K562 (cell line): ENCODE results near the gene PELI3. TPM values are rescaled to one million over a fixed set of nuclear protein-coding genes. Genes with fewer than 3 reads are reported as not detected.

Source experiments
- BRD9 ChIP-seq: fragments of 450-650 bp; IDR thresholded peaks from 2 replicates; pipeline ENCODE4 v1.6.1; 2018; ENCODE audit warnings: low read depth; ENCODE audit not compliant: partially characterized antibody
- FOXJ3 ChIP-seq: sonication (generic); formaldehyde crosslinking; IDR thresholded peaks from 2 replicates; pipeline ENCODE4 v1.4.0; 2020; ENCODE audit warnings: mild to moderate bottlenecking, missing genetic modification reagents
- FOXK1 ChIP-seq: sonication (generic); formaldehyde crosslinking; IDR thresholded peaks from 2 replicates; pipeline ENCODE4 v1.8.0; 2022; ENCODE audit warnings: missing genetic modification reagents, mild to moderate bottlenecking, borderline replicate concordance
- GATAD2B ChIP-seq: fragments of 450-650 bp; IDR thresholded peaks from 2 replicates; pipeline ENCODE4 v1.6.1; 2017; ENCODE audit warnings: mild to moderate bottlenecking, borderline replicate concordance
- HNRNPUL1 ChIP-seq: fragments of 200-400 bp; formaldehyde crosslinking; IDR thresholded peaks from 2 replicates; pipeline ENCODE4 v1.6.1; 2017; ENCODE audit warnings: low read length
- MAX ChIP-seq: sonication (generic); formaldehyde crosslinking; IDR thresholded peaks from 2 replicates; pipeline ENCODE4 v1.9.0; 2022; ENCODE audit warnings: mild to moderate bottlenecking, missing genetic modification reagents
- NELFE ChIP-seq: IDR thresholded peaks from 2 replicates; pipeline ENCODE4 v1.6.1; 2011; ENCODE audit warnings: mild to moderate bottlenecking; ENCODE audit not compliant: insufficient read depth, insufficient read length
- NEUROD1 ChIP-seq: fragments of 150-350 bp; IDR thresholded peaks from 2 replicates; pipeline ENCODE4 v1.6.1; 2014; ENCODE audit warnings: borderline replicate concordance, low read length, low read depth; ENCODE audit not compliant: partially characterized antibody
- NUFIP1 ChIP-seq: fragments of 450-650 bp; IDR thresholded peaks from 2 replicates; pipeline ENCODE4 v1.6.1; 2018; ENCODE audit not compliant: partially characterized antibody
- PHB2 ChIP-seq: fragments of 450-650 bp; IDR thresholded peaks from 2 replicates; pipeline ENCODE4 v1.6.1; 2017; ENCODE audit warnings: low read depth
- POLR2G ChIP-seq: fragments of 200-400 bp; formaldehyde crosslinking; IDR thresholded peaks from 2 replicates; pipeline ENCODE4 v1.6.1; 2017; ENCODE audit warnings: low read depth, mild to moderate bottlenecking, antibody characterized with exemption, low read length, moderate library complexity
- RAD21 ChIP-seq, 2 experiments: fragments of 250-450 bp in 1 of 2; fragments of 450-650 bp in 1 of 2; sonication (Bioruptor Pico) in 1 of 2; formaldehyde crosslinking in 1 of 2; IDR thresholded peaks in 1 of 2; conservative IDR thresholded peaks in 1 of 2; 2 replicates each; pipeline versions ENCODE4 v1.4.0 to v1.8.0; 2020 to 2022; ENCODE audit warnings: mild to moderate bottlenecking in 2 of 2, moderate library complexity in 1 of 2
- RB1 ChIP-seq: fragments of 450-650 bp; IDR thresholded peaks from 2 replicates; pipeline ENCODE4 v1.6.1; 2017; ENCODE audit warnings: low read depth, mild to moderate bottlenecking
- SAFB2 ChIP-seq: fragments of 200-400 bp; formaldehyde crosslinking; IDR thresholded peaks from 2 replicates; pipeline ENCODE4 v1.6.1; 2018; ENCODE audit warnings: borderline replicate concordance, low read length, low read depth, moderate library complexity; ENCODE audit not compliant: severe bottlenecking
- THAP12 ChIP-seq: fragments of 250-450 bp; sonication (Bioruptor Pico); IDR thresholded peaks from 2 replicates; pipeline ENCODE4 v1.9.0; 2021; ENCODE audit warnings: mild to moderate bottlenecking, inconsistent platforms
- ZNF197 ChIP-seq: fragments of 200-800 bp; sonication (Bioruptor generic); IDR thresholded peaks from 2 replicates; pipeline ENCODE4 v1.6.1; 2016; ENCODE audit warnings: low read depth, missing genetic modification characterization, missing compliant biosample characterization
- ZNF224 ChIP-seq: sonication (generic); formaldehyde crosslinking; IDR thresholded peaks from 2 replicates; pipeline ENCODE4 v1.8.0; 2022; ENCODE audit warnings: mild to moderate bottlenecking, missing genetic modification reagents
- ZNF282 ChIP-seq: sonication (generic); formaldehyde crosslinking; IDR thresholded peaks from 2 replicates; pipeline ENCODE4 v1.8.1; 2023; ENCODE audit warnings: missing genetic modification reagents
- ZNF561 ChIP-seq: fragments of 450-650 bp; formaldehyde crosslinking; conservative IDR thresholded peaks from 2 replicates; pipeline ENCODE4 v1.4.0; 2020; ENCODE audit warnings: mild to moderate bottlenecking, moderate library complexity
- ZNF655 ChIP-seq: fragments of 250-450 bp; sonication (Bioruptor Pico); IDR thresholded peaks from 2 replicates; pipeline ENCODE4 v1.5.0; 2021
- ZNF696 ChIP-seq: fragments of 250-450 bp; sonication (Bioruptor Pico); conservative IDR thresholded peaks from 2 replicates; pipeline ENCODE4 v1.4.0; 2020; ENCODE audit warnings: mild to moderate bottlenecking, moderate library complexity
- ZNF717 ChIP-seq: fragments of 250-450 bp; sonication (Bioruptor Pico); IDR thresholded peaks from 2 replicates; pipeline ENCODE4 v1.5.0; 2021
- polyA plus RNA-seq, 8 experiments: library from polyadenylated mRNA; depleted of rRNA in 4 of 8; stranded (reverse) in 5 of 8; unstranded in 3 of 8; fragments of >200 nt; fragmentation: Nextera tagmentation in 2 of 8; fragmentation: Illumina TruSeq in 1 of 8; extraction: Ambion mirVana in 2 of 8; extraction: Trizol in 1 of 8; gene quantifications; 2 replicates each; pipeline versions ENCODE4 v1.2.1 to v1.2.3, GENCODE V29; 2011 to 2014; ENCODE audit warnings: inconsistent platforms in 1 of 8, missing spikeins in 1 of 8
- total RNA-seq, 7 experiments: library from RNA; depleted of rRNA in 6 of 7; stranded (reverse); fragments of >200 nt in 6 of 7; fragmentation: Illumina TruSeq in 2 of 7; extraction: Trizol in 2 of 7; gene quantifications; 2 replicates each; pipeline versions ENCODE4 v1.2.1 to v1.2.3, GENCODE V29; 2011 to 2021; ENCODE audit warnings: low replicate concordance in 1 of 7

The PELI3 gene
- total and polyA plus RNA-seq, 9 of the 15 experiments (the other 6 are each of a cell fraction or from before 2014, with no cell fraction given) = 0.17 to 4.2 (median 1.9) TPM

- no peak for TF ChIP-seq NELFE
- TF ChIP-seq ZNF655 (CRISPR knock-in tag) = 0 out of 2 replicates have a peak, but pooled peaks have one; percentile 31
- no peak for TF ChIP-seq ZNF561 (CRISPR knock-in tag)
- no peak for TF ChIP-seq ZNF282 (CRISPR knock-in tag)
- 0 out of 4 replicates have a peak, but pooled peaks of 1 of the 2 experiments have one; percentile 6 for TF ChIP-seq RAD21 (CRISPR knock-in tag; conservative IDR thresholded peaks at IDR 0.05 in 1 of 2, IDR thresholded peaks at IDR 0.05 in 1 of 2)
- no peak for TF ChIP-seq ZNF717 (CRISPR knock-in tag)
- peak; percentile 58 for TF ChIP-seq MAX (CRISPR knock-in tag)
- TF ChIP-seq ZNF224 = no peak
- TF ChIP-seq BRD9 = no peak
- TF ChIP-seq THAP12 (CRISPR knock-in tag) = peak; percentile 85; the same call in 1 of the 2 replicates
- peak; percentile 19 for TF ChIP-seq NEUROD1
- TF ChIP-seq RB1 = peak; percentile 64
- no peak for TF ChIP-seq PHB2
- no peak for TF ChIP-seq NUFIP1
- no peak for TF ChIP-seq HNRNPUL1
- TF ChIP-seq FOXJ3 (CRISPR knock-in tag) = no peak
- TF ChIP-seq ZNF197 = no peak
- no peak for TF ChIP-seq ZNF696 (CRISPR knock-in tag)
- peak; percentile 98 for TF ChIP-seq POLR2G
- no peak for TF ChIP-seq FOXK1 (CRISPR knock-in tag)
- TF ChIP-seq SAFB2 = no peak
- peak; percentile 44; the same call in 1 of the 2 replicates for TF ChIP-seq GATAD2B
These were observed 13.6 kb downstream of the PELI3 start, which contains the start of gene DPP3 (continued) for GRCh38 chr11:66480117-66480938.
